GM12878 (cell line): ENCODE results near the gene SMARCC2. TPM values are rescaled to one million over a fixed set of nuclear protein-coding genes. Genes with fewer than 3 reads are reported as not detected.

ENCODE experiments used
- BMI1 ChIP-seq: fragments of 450-650 bp; IDR thresholded peaks from 2 replicates; pipeline ENCODE4 v1.6.1; 2016; ENCODE audit warnings: mild to moderate bottlenecking, moderate library complexity, borderline replicate concordance
- CREM ChIP-seq: IDR thresholded peaks from 2 replicates; pipeline ENCODE4 v1.6.1; 2014; ENCODE audit warnings: antibody characterized with exemption, low read depth
- FOXK2 ChIP-seq: fragments of 450-650 bp; IDR thresholded peaks from 2 replicates; pipeline ENCODE4 v1.6.1; 2017; ENCODE audit warnings: mild to moderate bottlenecking, moderate library complexity
- MTA3 ChIP-seq: IDR thresholded peaks from 2 replicates; pipeline ENCODE4 v1.6.1; 2012; ENCODE audit warnings: low read length, inconsistent platforms, borderline replicate concordance
- NFYB ChIP-seq: IDR thresholded peaks from 2 replicates; pipeline ENCODE4 v1.6.1; 2011; ENCODE audit warnings: low read depth, mild to moderate bottlenecking, low read length, improper control_type of control experiment, moderate library complexity; ENCODE audit not compliant: insufficient read depth
- NR2C2 ChIP-seq: IDR thresholded peaks from 2 replicates; pipeline ENCODE4 v1.6.1; 2011; ENCODE audit warnings: borderline replicate concordance, low read depth; ENCODE audit not compliant: control insufficient read depth, insufficient read length
- RUNX3 ChIP-seq: IDR thresholded peaks from 2 replicates; pipeline ENCODE4 v1.6.1; 2012; ENCODE audit warnings: low read length, inconsistent platforms
- SMAD1 ChIP-seq: fragments of 450-650 bp; IDR thresholded peaks from 2 replicates; pipeline ENCODE4 v1.6.1; 2018; ENCODE audit warnings: mild to moderate bottlenecking, low read depth; ENCODE audit not compliant: partially characterized antibody
- TBL1XR1 ChIP-seq: IDR thresholded peaks from 2 replicates; pipeline ENCODE4 v1.6.1; 2012; ENCODE audit warnings: low read depth, low read length, improper control_type of control experiment
- polyA plus RNA-seq, 11 experiments: library from polyadenylated mRNA; depleted of rRNA in 4 of 11; unstranded in 6 of 11; stranded (reverse) in 5 of 11; fragments of >200 nt; fragmentation: Nextera tagmentation in 4 of 11; fragmentation: Illumina TruSeq in 1 of 11; extraction: Ambion mirVana in 4 of 11; extraction: Trizol in 1 of 11; gene quantifications; 1 replicate in 1 of 11; 2 replicates in 10 of 11; pipeline versions ENCODE4 v1.2.1 to v1.2.3, GENCODE V29; 2011 to 2016; ENCODE audit warnings: inconsistent platforms in 2 of 11, missing spikeins in 2 of 11, low read depth in 1 of 11
- total RNA-seq, 4 experiments: library from RNA; depleted of rRNA in 3 of 4; stranded (reverse); fragments of >200 nt in 3 of 4; fragmentation: Illumina TruSeq in 1 of 4; extraction: Trizol in 1 of 4; gene quantifications; 2 replicates each; pipeline versions ENCODE4 v1.2.1 to v1.2.3, GENCODE V29; 2013 to 2021
- TF ChIP-seq, protein P1 (sequence below): fragments of 450-650 bp; conservative IDR thresholded peaks from 2 replicates; pipeline ENCODE4 v1.6.1; 2017; ENCODE audit warnings: mild to moderate bottlenecking, moderate library complexity
- TF ChIP-seq, protein P2 (sequence below): fragments of 450-650 bp; IDR thresholded peaks from 2 replicates; pipeline ENCODE4 v1.6.1; 2017; ENCODE audit warnings: borderline replicate concordance
- TF ChIP-seq, protein P3 (sequence below): fragments of 450-650 bp; formaldehyde crosslinking; IDR thresholded peaks from 2 replicates; pipeline ENCODE4 v1.4.0; 2022; ENCODE audit warnings: mild to moderate bottlenecking, moderate library complexity
- TF ChIP-seq, protein P4 (sequence below): fragments of 450-650 bp; IDR thresholded peaks from 2 replicates; pipeline ENCODE4 v1.6.1; 2018; ENCODE audit warnings: borderline replicate concordance, mild to moderate bottlenecking; ENCODE audit not compliant: partially characterized antibody
- TF ChIP-seq, protein P5 (sequence below): fragments of 450-650 bp; IDR thresholded peaks from 2 replicates; pipeline ENCODE4 v1.6.1; 2017; ENCODE audit warnings: mild to moderate bottlenecking, moderate library complexity

Gene SMARCC2
- total and polyA plus RNA-seq, 10 of the 15 experiments (the other 5 are each of a cell fraction or from before 2014, with no cell fraction given): 13.6 to 71.2 (median 42.3) TPM

DNA sequence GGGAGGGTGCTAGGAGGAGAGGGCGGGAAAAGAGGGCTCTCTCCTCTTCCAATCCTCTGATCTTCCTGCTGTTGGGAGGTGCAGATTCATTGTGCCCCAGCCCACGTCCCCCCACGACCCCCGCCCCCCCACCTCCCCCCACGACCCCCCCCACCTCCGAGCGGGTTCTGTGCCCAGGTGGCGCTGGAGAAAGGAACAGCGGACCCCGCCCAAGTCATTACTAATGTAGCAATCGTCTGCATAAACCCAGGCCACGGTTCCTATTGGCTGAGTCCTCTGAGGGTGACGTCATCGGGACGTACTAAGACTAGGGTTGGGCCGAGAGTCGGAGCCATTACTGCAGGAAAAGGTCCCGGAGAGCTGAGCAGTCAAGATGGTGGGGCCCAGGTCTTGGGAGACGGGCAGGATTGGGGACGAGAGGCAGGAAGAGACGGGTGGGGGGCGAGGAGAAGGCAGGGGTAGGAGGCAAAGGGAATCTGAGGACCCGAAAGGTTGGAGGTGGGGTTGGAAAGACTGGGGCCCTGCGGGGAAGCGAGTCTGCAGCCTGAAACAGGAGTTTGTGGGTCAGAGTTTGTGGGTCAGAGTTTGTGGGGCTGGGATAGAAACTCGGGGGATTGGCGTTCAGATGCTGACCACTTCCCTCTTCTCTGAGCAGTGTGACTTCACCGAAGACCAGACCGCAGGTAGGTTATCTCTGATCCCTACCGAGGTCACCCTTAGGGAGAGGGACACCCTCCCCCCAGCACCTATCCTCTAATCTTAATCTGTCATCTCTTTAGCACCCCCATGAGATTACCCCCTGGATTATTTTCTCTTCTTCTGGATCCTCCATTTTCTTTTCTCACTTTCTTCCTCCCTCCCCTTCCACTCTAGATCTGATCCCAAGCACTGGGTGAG is 31.0 kb downstream of the SMARCC2 start, which contains the start of gene MYL6 (continued):
- TF ChIP-seq, protein P1, sequence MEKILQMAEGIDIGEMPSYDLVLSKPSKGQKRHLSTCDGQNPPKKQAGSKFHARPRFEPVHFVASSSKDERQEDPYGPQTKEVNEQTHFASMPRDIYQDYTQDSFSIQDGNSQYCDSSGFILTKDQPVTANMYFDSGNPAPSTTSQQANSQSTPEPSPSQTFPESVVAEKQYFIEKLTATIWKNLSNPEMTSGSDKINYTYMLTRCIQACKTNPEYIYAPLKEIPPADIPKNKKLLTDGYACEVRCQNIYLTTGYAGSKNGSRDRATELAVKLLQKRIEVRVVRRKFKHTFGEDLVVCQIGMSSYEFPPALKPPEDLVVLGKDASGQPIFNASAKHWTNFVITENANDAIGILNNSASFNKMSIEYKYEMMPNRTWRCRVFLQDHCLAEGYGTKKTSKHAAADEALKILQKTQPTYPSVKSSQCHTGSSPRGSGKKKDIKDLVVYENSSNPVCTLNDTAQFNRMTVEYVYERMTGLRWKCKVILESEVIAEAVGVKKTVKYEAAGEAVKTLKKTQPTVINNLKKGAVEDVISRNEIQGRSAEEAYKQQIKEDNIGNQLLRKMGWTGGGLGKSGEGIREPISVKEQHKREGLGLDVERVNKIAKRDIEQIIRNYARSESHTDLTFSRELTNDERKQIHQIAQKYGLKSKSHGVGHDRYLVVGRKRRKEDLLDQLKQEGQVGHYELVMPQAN: peak; percentile 55
- TF ChIP-seq, protein P2, sequence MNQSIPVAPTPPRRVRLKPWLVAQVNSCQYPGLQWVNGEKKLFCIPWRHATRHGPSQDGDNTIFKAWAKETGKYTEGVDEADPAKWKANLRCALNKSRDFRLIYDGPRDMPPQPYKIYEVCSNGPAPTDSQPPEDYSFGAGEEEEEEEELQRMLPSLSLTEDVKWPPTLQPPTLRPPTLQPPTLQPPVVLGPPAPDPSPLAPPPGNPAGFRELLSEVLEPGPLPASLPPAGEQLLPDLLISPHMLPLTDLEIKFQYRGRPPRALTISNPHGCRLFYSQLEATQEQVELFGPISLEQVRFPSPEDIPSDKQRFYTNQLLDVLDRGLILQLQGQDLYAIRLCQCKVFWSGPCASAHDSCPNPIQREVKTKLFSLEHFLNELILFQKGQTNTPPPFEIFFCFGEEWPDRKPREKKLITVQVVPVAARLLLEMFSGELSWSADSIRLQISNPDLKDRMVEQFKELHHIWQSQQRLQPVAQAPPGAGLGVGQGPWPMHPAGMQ: no peak
- TF ChIP-seq NR2C2: no peak
- TF ChIP-seq TBL1XR1: 0 out of 2 replicates have a peak, but pooled peaks have one; percentile 3
- TF ChIP-seq CREM: peak; percentile 93
- peak; percentile 83 for TF ChIP-seq RUNX3
- TF ChIP-seq, protein P3, sequence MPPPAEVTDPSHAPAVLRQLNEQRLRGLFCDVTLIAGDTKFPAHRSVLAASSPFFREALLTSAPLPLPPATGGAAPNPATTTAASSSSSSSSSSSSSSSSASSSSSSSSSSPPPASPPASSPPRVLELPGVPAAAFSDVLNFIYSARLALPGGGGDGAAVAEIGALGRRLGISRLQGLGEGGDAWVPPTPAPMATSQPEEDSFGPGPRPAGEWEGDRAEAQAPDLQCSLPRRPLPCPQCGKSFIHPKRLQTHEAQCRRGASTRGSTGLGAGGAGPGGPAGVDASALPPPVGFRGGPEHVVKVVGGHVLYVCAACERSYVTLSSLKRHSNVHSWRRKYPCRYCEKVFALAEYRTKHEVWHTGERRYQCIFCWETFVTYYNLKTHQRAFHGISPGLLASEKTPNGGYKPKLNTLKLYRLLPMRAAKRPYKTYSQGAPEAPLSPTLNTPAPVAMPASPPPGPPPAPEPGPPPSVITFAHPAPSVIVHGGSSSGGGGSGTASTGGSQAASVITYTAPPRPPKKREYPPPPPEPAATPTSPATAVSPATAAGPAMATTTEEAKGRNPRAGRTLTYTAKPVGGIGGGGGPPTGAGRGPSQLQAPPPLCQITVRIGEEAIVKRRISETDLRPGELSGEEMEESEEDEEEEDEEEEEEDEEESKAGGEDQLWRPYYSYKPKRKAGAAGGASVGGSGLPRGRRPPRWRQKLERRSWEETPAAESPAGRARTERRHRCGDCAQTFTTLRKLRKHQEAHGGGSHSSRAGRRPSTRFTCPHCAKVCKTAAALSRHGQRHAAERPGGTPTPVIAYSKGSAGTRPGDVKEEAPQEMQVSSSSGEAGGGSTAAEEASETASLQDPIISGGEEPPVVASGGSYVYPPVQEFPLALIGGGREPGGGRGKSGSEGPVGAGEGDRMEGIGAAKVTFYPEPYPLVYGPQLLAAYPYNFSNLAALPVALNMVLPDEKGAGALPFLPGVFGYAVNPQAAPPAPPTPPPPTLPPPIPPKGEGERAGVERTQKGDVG (CRISPR knock-in tag): peak; percentile 90
- peak; percentile 68; the same call in 1 of the 2 replicates for TF ChIP-seq MTA3
- TF ChIP-seq, protein P4, sequence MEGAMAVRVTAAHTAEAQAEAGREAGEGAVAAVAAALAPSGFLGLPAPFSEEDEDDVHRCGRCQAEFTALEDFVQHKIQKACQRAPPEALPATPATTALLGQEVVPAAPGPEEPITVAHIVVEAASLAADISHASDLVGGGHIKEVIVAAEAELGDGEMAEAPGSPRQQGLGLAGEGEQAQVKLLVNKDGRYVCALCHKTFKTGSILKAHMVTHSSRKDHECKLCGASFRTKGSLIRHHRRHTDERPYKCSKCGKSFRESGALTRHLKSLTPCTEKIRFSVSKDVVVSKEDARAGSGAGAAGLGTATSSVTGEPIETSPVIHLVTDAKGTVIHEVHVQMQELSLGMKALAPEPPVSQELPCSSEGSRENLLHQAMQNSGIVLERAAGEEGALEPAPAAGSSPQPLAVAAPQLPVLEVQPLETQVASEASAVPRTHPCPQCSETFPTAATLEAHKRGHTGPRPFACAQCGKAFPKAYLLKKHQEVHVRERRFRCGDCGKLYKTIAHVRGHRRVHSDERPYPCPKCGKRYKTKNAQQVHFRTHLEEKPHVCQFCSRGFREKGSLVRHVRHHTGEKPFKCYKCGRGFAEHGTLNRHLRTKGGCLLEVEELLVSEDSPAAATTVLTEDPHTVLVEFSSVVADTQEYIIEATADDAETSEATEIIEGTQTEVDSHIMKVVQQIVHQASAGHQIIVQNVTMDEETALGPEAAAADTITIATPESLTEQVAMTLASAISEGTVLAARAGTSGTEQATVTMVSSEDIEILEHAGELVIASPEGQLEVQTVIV: peak; percentile 29
- peak; percentile 60; the same call in 1 of the 2 replicates for TF ChIP-seq FOXK2
- peak; percentile 71 for TF ChIP-seq NFYB
- TF ChIP-seq, protein P5, sequence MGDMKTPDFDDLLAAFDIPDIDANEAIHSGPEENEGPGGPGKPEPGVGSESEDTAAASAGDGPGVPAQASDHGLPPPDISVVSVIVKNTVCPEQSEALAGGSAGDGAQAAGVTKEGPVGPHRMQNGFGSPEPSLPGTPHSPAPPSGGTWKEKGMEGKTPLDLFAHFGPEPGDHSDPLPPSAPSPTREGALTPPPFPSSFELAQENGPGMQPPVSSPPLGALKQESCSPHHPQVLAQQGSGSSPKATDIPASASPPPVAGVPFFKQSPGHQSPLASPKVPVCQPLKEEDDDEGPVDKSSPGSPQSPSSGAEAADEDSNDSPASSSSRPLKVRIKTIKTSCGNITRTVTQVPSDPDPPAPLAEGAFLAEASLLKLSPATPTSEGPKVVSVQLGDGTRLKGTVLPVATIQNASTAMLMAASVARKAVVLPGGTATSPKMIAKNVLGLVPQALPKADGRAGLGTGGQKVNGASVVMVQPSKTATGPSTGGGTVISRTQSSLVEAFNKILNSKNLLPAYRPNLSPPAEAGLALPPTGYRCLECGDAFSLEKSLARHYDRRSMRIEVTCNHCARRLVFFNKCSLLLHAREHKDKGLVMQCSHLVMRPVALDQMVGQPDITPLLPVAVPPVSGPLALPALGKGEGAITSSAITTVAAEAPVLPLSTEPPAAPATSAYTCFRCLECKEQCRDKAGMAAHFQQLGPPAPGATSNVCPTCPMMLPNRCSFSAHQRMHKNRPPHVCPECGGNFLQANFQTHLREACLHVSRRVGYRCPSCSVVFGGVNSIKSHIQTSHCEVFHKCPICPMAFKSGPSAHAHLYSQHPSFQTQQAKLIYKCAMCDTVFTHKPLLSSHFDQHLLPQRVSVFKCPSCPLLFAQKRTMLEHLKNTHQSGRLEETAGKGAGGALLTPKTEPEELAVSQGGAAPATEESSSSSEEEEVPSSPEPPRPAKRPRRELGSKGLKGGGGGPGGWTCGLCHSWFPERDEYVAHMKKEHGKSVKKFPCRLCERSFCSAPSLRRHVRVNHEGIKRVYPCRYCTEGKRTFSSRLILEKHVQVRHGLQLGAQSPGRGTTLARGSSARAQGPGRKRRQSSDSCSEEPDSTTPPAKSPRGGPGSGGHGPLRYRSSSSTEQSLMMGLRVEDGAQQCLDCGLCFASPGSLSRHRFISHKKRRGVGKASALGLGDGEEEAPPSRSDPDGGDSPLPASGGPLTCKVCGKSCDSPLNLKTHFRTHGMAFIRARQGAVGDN: peak; percentile 88
- TF ChIP-seq SMAD1: peak; percentile 93
- peak; percentile 74; the same call in 1 of the 2 replicates for TF ChIP-seq BMI1
